K562 (cell line): Measurements from ENCODE around the gene ANKS4B. TPM values are rescaled to one million over a fixed set of nuclear protein-coding genes. Genes with fewer than 3 reads are reported as not detected.

Experiments used
- ATF1 ChIP-seq, 2 experiments: fragments of 450-650 bp in 1 of 2; IDR thresholded peaks; 2 replicates each; pipeline ENCODE4 v1.6.1; 2016; ENCODE audit warnings: missing compliant biosample characterization in 1 of 2, missing genetic modification characterization in 1 of 2
- CHD1 ChIP-seq: fragments of 200-600 bp; sonication (generic); IDR thresholded peaks from one replicate; pipeline ENCODE4 v1.6.1; 2012; ENCODE audit warnings: mild to moderate bottlenecking, moderate library complexity, low read length, inconsistent platforms
- CREB3L1 ChIP-seq: fragments of 450-650 bp; IDR thresholded peaks from 2 replicates; pipeline ENCODE4 v1.6.1; 2014; ENCODE audit warnings: low read depth, mild to moderate bottlenecking, moderate library complexity, borderline replicate concordance
- CSDE1 ChIP-seq, 2 experiments: fragments of 450-650 bp; IDR thresholded peaks; 2 replicates each; pipeline ENCODE4 v1.6.1; 2016; ENCODE audit warnings: mild to moderate bottlenecking in 1 of 2
- E2F1 ChIP-seq: sonication (generic); formaldehyde crosslinking; IDR thresholded peaks from 2 replicates; pipeline ENCODE4 v1.8.1; 2023; ENCODE audit warnings: mild to moderate bottlenecking, missing genetic modification reagents, moderate library complexity
- ELK1 ChIP-seq: sonication (generic); formaldehyde crosslinking; IDR thresholded peaks from 2 replicates; pipeline ENCODE4 v1.8.1; 2022; ENCODE audit warnings: missing genetic modification reagents
- FOXP1 ChIP-seq: sonication (generic); formaldehyde crosslinking; IDR thresholded peaks from 2 replicates; pipeline ENCODE4 v1.8.0; 2022; ENCODE audit warnings: mild to moderate bottlenecking, missing genetic modification reagents
- HDAC8 ChIP-seq: fragments of 450-650 bp; IDR thresholded peaks from 2 replicates; pipeline ENCODE4 v1.6.1; 2016; ENCODE audit warnings: mild to moderate bottlenecking, missing genetic modification characterization, moderate library complexity, missing compliant biosample characterization
- NCOR1 ChIP-seq: fragments of 450-650 bp; IDR thresholded peaks from 2 replicates; pipeline ENCODE4 v1.6.1; 2016; ENCODE audit warnings: mild to moderate bottlenecking, moderate library complexity
- POLR2A ChIP-seq: fragments of 450-650 bp; conservative IDR thresholded peaks from 2 replicates; pipeline ENCODE4 v1.6.1; 2016
- PTRF ChIP-seq: fragments of 450-650 bp; IDR thresholded peaks from 2 replicates; pipeline ENCODE4 v1.6.1; 2016; ENCODE audit warnings: mild to moderate bottlenecking, missing genetic modification characterization, missing compliant biosample characterization
- RHOXF2B ChIP-seq: fragments of 250-450 bp; sonication (Bioruptor Pico); conservative IDR thresholded peaks from 2 replicates; pipeline ENCODE4 v1.5.1; 2021
- RUNX1 ChIP-seq: sonication (generic); IDR thresholded peaks from 2 replicates; pipeline ENCODE4 v1.6.1; 2016; ENCODE audit warnings: antibody characterized with exemption, low read depth
- SLC30A9 ChIP-seq: fragments of 250-450 bp; sonication (Bioruptor Pico); IDR thresholded peaks from 2 replicates; pipeline ENCODE4 v1.8.0; 2022; ENCODE audit warnings: mild to moderate bottlenecking, moderate library complexity
- TAF7 ChIP-seq: fragments of 450-650 bp; IDR thresholded peaks from 2 replicates; pipeline ENCODE4 v1.6.1; 2016; ENCODE audit warnings: missing genetic modification characterization, missing compliant biosample characterization
- TEAD1 ChIP-seq, 2 experiments: fragments of 450-650 bp in 1 of 2; sonication (generic) in 1 of 2; formaldehyde crosslinking; IDR thresholded peaks; 2 replicates each; pipeline versions ENCODE4 v1.4.0 to v1.8.0; 2020 to 2022; ENCODE audit warnings: mild to moderate bottlenecking in 2 of 2, missing genetic modification reagents in 1 of 2
- THAP7 ChIP-seq: fragments of 250-450 bp; sonication (Bioruptor Pico); IDR thresholded peaks from 2 replicates; pipeline ENCODE4 v1.5.0; 2021
- XRCC5 ChIP-seq: fragments of 200-400 bp; formaldehyde crosslinking; IDR thresholded peaks from 2 replicates; pipeline ENCODE4 v1.6.1; 2017; ENCODE audit warnings: low read depth, mild to moderate bottlenecking, low read length
- YBX1 ChIP-seq: fragments of 450-650 bp; IDR thresholded peaks from 2 replicates; pipeline ENCODE4 v1.7.1; 2016; ENCODE audit warnings: mild to moderate bottlenecking
- ZFP30 ChIP-seq: fragments of 250-450 bp; sonication (Bioruptor Pico); IDR thresholded peaks from 2 replicates; pipeline ENCODE4 v1.8.0; 2022; ENCODE audit warnings: moderate library complexity, mild to moderate bottlenecking, inconsistent platforms, borderline replicate concordance
- ZNF133 ChIP-seq: fragments of 250-450 bp; sonication (Bioruptor Pico); IDR thresholded peaks from 2 replicates; pipeline ENCODE4 v1.4.0; 2020; ENCODE audit warnings: mild to moderate bottlenecking
- ZNF384 ChIP-seq: IDR thresholded peaks from 2 replicates; pipeline ENCODE4 v1.6.1; 2012; ENCODE audit warnings: low read depth, low read length, improper control_type of control experiment
- ZNF583 ChIP-seq: fragments of 250-450 bp; sonication (Bioruptor Pico); IDR thresholded peaks from 2 replicates; pipeline ENCODE4 v1.4.0; 2020
- ZNF695 ChIP-seq: fragments of 450-650 bp; formaldehyde crosslinking; IDR thresholded peaks from 2 replicates; pipeline ENCODE4 v1.4.0; 2020; ENCODE audit warnings: mild to moderate bottlenecking, moderate library complexity
- ZNF778 ChIP-seq: fragments of 450-650 bp; formaldehyde crosslinking; IDR thresholded peaks from 2 replicates; pipeline ENCODE4 v1.4.0; 2020; ENCODE audit warnings: mild to moderate bottlenecking, moderate library complexity
- polyA plus RNA-seq, 8 experiments: library from polyadenylated mRNA; depleted of rRNA in 4 of 8; stranded (reverse) in 5 of 8; unstranded in 3 of 8; fragments of >200 nt; fragmentation: Nextera tagmentation in 2 of 8; fragmentation: Illumina TruSeq in 1 of 8; extraction: Ambion mirVana in 2 of 8; extraction: Trizol in 1 of 8; gene quantifications; 2 replicates each; pipeline versions ENCODE4 v1.2.1 to v1.2.3, GENCODE V29; 2011 to 2014; ENCODE audit warnings: inconsistent platforms in 1 of 8, missing spikeins in 1 of 8
- total RNA-seq, 7 experiments: library from RNA; depleted of rRNA in 6 of 7; stranded (reverse); fragments of >200 nt in 6 of 7; fragmentation: Illumina TruSeq in 2 of 7; extraction: Trizol in 2 of 7; gene quantifications; 2 replicates each; pipeline versions ENCODE4 v1.2.1 to v1.2.3, GENCODE V29; 2011 to 2021; ENCODE audit warnings: low replicate concordance in 1 of 7

The ANKS4B gene
- total and polyA plus RNA-seq, 9 of the 15 experiments (the other 6 are each of a cell fraction or from before 2014, with no cell fraction given) = not detected

- TF ChIP-seq E2F1 (CRISPR knock-in tag) = no peak
- TF ChIP-seq XRCC5 = peak; percentile 89; the same call in 1 of the 2 replicates
- no peak for TF ChIP-seq ELK1 (CRISPR knock-in tag)
- TF ChIP-seq ZNF778 = no peak
- TF ChIP-seq CSDE1 (IDR thresholded peaks at IDR 0.05) = no peak
- no peak for TF ChIP-seq RHOXF2B (CRISPR knock-in tag)
- TF ChIP-seq PTRF = no peak
- TF ChIP-seq ZNF384 = peak; percentile 99
- no peak for TF ChIP-seq YBX1
- TF ChIP-seq ZFP30 (CRISPR knock-in tag) = no peak
- no peak for TF ChIP-seq ATF1 (CRISPR knock-in tag; IDR thresholded peaks at IDR 0.05)
- TF ChIP-seq ATF1 (tag; IDR thresholded peaks at IDR 0.05) = peak; percentile 57
- TF ChIP-seq THAP7 (CRISPR knock-in tag) = no peak
- TF ChIP-seq CHD1 = no peak
- no peak for TF ChIP-seq CREB3L1
- TF ChIP-seq FOXP1 (CRISPR knock-in tag) = no peak; the same call in 1 of the 2 replicates
- no peak for TF ChIP-seq ZNF695 (CRISPR knock-in tag)
- TF ChIP-seq NCOR1 = 0 out of 2 replicates have a peak, but pooled peaks have one; percentile 6
- no peak for TF ChIP-seq ZNF133 (CRISPR knock-in tag)
- TF ChIP-seq HDAC8 = no peak
- no peak for TF ChIP-seq TAF7
- TF ChIP-seq POLR2A = peak; percentile 65; the same call in 1 of the 2 replicates
- TF ChIP-seq RUNX1 = no peak; the same call in 1 of the 2 replicates
- peak in 1 of 2 experiments; percentile 79; a peak in 1 of 4 replicates for TF ChIP-seq TEAD1 (CRISPR knock-in tag; IDR thresholded peaks at IDR 0.05)
- TF ChIP-seq ZNF583 (CRISPR knock-in tag) = no peak
- no peak for TF ChIP-seq SLC30A9 (CRISPR knock-in tag)
Measured at GRCh38 chr16:21300309-21301167, 67.0 kb downstream of the ANKS4B start (continued).
